Forelimb muscle (tissue), 1 donor: Measurements from ENCODE around the gene SARNP. TPM values are rescaled to one million over a fixed set of nuclear protein-coding genes. Genes with fewer than 3 reads are reported as not detected.

Experiments
- DNase-seq: peaks from one replicate; pipeline ENCODE4 v3.0.0-alpha.2; 2013; ENCODE audit warnings: low read depth
- polyA plus RNA-seq: library from polyadenylated mRNA; unstranded; fragments of 120-200 nt; gene quantifications from one replicate; pipeline ENCODE4 v1.2.1, GENCODE V29; 2013; ENCODE audit not compliant: insufficient read length

Gene SARNP
- polyA plus RNA-seq, 1 donor, result 68.8 TPM

DNA sequence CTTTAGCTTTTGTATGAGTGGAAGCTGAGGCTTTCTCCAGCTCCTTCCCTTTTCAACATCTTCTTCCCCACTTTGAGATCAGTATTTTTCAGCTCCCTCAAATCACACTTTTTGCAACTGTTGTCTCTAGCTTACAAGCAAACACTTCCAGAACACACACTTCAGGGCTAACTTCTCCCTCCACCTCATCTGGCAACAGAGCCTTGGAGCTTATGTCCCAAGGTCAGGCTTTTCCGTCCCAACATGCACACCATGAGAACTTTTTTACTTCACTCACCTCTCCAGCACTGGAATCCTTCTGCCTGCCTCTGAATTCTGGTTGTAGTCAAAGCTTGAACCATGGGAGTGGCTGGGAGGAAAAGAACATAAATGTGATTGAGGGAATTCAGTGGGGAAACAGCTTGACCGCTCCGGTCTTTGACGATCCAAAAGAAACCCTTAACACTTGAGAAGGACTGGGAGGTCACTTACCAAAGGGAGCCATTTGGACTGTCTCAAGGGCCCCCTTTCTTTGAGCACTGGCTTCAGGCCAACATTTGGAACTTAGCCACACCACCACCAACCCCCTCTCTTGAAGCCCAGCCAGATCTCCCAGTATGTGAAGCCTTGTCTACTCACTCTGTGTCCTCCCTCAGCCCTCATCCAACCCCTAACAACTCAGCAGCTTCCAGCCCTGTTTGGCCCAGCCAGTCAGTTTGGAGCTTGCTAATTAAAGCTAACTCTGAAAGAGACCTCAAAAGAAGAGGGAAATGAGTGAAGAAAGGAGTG, 105.6 kb downstream of the SARNP start:
- DNase-seq, result no peak

DNA sequence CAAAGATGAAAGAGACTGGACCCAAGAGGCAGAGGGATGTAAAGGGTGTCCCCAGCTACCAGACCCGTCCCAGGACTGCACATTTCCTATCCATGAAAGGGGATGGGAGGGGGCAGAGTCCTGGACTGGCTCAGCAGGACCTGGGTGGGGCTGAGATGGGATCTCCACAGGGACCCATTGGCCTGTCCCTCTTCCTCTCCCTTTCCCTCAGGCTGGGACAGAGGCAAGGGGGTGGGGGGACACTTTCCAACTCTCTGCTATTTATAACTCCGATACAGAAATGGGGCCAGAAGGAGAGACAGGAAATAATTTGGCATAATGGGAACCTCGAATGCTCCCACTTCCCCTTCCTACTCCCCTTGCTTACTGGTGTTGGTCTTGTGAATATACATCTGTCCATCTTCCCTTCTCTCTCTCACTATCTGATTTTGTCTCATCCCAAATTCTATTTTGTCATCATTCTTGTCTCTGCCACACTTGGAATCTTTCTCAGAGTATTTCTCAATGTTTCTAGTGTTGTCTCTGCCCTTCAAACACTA, 108.8 kb downstream of the SARNP start:
- no peak for DNase-seq

DNA sequence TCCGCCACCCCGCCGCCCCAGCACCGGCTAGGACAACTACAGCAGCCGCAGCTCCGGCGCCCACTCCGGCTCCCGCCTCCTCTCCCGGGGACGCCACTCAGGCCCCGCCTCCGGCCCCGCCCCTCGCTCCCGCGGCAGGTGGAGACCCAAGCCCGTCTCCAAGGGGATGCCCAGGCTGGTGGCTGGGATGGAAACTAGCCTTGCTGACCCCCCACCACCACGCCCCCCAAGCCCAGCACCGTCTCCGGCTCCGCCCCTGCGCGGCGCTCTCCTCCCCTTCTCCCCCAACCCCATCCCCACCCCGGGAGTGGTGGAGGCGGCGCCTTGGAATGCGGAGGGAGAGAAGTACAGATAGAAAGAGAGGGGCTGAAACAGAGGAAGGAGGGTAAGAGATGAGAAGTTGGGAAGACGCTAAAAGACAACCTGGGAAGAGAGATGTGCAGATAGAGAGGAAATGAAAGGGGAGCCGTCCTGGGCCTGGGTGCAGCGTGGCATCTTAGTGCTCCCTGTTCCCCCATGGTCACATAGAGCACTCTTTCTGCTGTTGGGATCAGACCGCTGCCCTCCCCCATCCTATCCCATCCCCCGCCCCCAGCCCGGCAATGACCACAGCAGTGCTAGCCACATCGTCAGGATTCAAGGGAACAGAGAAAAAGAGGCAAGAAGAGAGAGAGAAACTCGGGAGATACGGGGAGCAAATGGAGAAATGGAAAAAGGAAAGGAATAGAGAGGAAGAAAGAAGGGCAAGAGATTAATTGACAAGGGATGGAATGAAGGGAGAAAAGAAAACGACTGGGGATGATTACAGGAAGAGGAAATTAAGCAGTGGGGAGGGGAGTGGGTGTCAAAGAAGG, 109.5 kb downstream of the SARNP start, which contains the start of gene ITGA7:
TSS of gene ITGA7 (minus strand) at position 64 of the 854 bp plus-strand sequence. CDS start 222 bp downstream, outside the sequence.
- DNase-seq, result no peak

Other genes starting within 250 kb of the SARNP start
- not detected for gene OR2AP1, start 245.3 kb downstream of the SARNP start, polyA plus RNA-seq
- gene OR10P1, start 180.8 kb downstream of the SARNP start, polyA plus RNA-seq, result not detected
- 409 TPM for gene ITGA7, start 109.8 kb downstream of the SARNP start, polyA plus RNA-seq
- 103 TPM for gene BLOC1S1, start 101.7 kb downstream of the SARNP start, polyA plus RNA-seq
- 31.3 TPM for gene RDH5, start 97.3 kb downstream of the SARNP start, polyA plus RNA-seq
- gene CD63, start 88.7 kb downstream of the SARNP start, polyA plus RNA-seq, result 770 TPM
- 17.2 TPM for gene GDF11, start 74.6 kb downstream of the SARNP start, polyA plus RNA-seq
- gene ORMDL2, start 317 bp upstream of the SARNP start, polyA plus RNA-seq, result 15.9 TPM
- 20.6 TPM for gene DNAJC14, start 11.9 kb upstream of the SARNP start, polyA plus RNA-seq
- gene MMP19, start 25.2 kb upstream of the SARNP start, polyA plus RNA-seq, result 2.7 TPM
- 17.9 TPM for gene PYM1, start 110.2 kb upstream of the SARNP start, polyA plus RNA-seq
- gene DGKA, start 113.4 kb upstream of the SARNP start, polyA plus RNA-seq, result 15.0 TPM
- 1.1 TPM for gene PMEL, start 148.3 kb upstream of the SARNP start, polyA plus RNA-seq
- gene CDK2, start 149.1 kb upstream of the SARNP start, polyA plus RNA-seq, result 23.4 TPM
- 129 TPM for gene RAB5B, start 156.4 kb upstream of the SARNP start, polyA plus RNA-seq
- 16.1 TPM for gene SUOX, start 179.6 kb upstream of the SARNP start, polyA plus RNA-seq
- 9.4 TPM for gene IKZF4, start 203.3 kb upstream of the SARNP start, polyA plus RNA-seq
- gene RPS26, start 224.2 kb upstream of the SARNP start, polyA plus RNA-seq, result 69.7 TPM